A549 (cell line): ENCODE results near the gene ZBTB48.
A peak's percentile ranks its signal among the peaks of the same experiment; 100 is the strongest.

Experiments used
- BHLHE40 ChIP-seq: IDR thresholded peaks from 2 replicates; pipeline ENCODE4 v1.6.1; 2012; ENCODE audit warnings: low read depth, low read length, inconsistent platforms
- CEBPB ChIP-seq, 2 experiments: fragments of >200 bp in 1 of 2; sonication (Bioruptor Twin) in 1 of 2; formaldehyde crosslinking in 1 of 2; IDR thresholded peaks; 2 replicates each; pipeline ENCODE4 v1.6.1; 2012 to 2016
- CHD2 ChIP-seq: fragments of 150-350 bp; IDR thresholded peaks from 2 replicates; pipeline ENCODE4 v1.6.1; 2014; ENCODE audit warnings: low read length; ENCODE audit not compliant: partially characterized antibody
- POLR2A ChIP-seq: IDR thresholded peaks from 2 replicates; pipeline ENCODE4 v1.6.1; 2012; ENCODE audit warnings: mild to moderate bottlenecking, low read length
- RAD21 ChIP-seq, 2 experiments: fragments of >200 bp in 1 of 2; sonication (Bioruptor Twin) in 1 of 2; formaldehyde crosslinking in 1 of 2; IDR thresholded peaks in 1 of 2; conservative IDR thresholded peaks in 1 of 2; 2 replicates in 1 of 2; 3 replicates in 1 of 2; pipeline ENCODE4 v1.6.1; 2012 to 2018; ENCODE audit warnings: inconsistent platforms in 1 of 2
- ZC3H11A ChIP-seq: fragments of 450-650 bp; IDR thresholded peaks from 2 replicates; pipeline ENCODE4 v1.6.1; 2014; ENCODE audit warnings: antibody characterized with exemption, mild to moderate bottlenecking
- TF ChIP-seq, protein P1 (sequence below): fragments of >200 bp; sonication (Bioruptor Twin); formaldehyde crosslinking; IDR thresholded peaks from 3 replicates; pipeline ENCODE4 v1.5.1; 2016

GRCh38 chr1:6579374-6580118 is at the start of gene ZBTB48:
- TF ChIP-seq, protein P1, sequence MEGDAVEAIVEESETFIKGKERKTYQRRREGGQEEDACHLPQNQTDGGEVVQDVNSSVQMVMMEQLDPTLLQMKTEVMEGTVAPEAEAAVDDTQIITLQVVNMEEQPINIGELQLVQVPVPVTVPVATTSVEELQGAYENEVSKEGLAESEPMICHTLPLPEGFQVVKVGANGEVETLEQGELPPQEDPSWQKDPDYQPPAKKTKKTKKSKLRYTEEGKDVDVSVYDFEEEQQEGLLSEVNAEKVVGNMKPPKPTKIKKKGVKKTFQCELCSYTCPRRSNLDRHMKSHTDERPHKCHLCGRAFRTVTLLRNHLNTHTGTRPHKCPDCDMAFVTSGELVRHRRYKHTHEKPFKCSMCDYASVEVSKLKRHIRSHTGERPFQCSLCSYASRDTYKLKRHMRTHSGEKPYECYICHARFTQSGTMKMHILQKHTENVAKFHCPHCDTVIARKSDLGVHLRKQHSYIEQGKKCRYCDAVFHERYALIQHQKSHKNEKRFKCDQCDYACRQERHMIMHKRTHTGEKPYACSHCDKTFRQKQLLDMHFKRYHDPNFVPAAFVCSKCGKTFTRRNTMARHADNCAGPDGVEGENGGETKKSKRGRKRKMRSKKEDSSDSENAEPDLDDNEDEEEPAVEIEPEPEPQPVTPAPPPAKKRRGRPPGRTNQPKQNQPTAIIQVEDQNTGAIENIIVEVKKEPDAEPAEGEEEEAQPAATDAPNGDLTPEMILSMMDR: no peak
- no peak for TF ChIP-seq CEBPB (IDR thresholded peaks at IDR 0.05)
- TF ChIP-seq ZC3H11A: no peak
- no peak for TF ChIP-seq CHD2
- no peak for TF ChIP-seq RAD21 (conservative IDR thresholded peaks at IDR 0.05 in 1 of 2, IDR thresholded peaks at IDR 0.05 in 1 of 2)
- TF ChIP-seq BHLHE40: no peak
- peak; percentile 96 for TF ChIP-seq POLR2A
